Measurements from ENCODE around the gene GMEB2.
"Not testable (repeated sequence)": the region's sequence is repeated elsewhere in the genome, so short reads cannot be mapped to it uniquely, and the experiment has no call there.

GMEB2 gene

DNA sequence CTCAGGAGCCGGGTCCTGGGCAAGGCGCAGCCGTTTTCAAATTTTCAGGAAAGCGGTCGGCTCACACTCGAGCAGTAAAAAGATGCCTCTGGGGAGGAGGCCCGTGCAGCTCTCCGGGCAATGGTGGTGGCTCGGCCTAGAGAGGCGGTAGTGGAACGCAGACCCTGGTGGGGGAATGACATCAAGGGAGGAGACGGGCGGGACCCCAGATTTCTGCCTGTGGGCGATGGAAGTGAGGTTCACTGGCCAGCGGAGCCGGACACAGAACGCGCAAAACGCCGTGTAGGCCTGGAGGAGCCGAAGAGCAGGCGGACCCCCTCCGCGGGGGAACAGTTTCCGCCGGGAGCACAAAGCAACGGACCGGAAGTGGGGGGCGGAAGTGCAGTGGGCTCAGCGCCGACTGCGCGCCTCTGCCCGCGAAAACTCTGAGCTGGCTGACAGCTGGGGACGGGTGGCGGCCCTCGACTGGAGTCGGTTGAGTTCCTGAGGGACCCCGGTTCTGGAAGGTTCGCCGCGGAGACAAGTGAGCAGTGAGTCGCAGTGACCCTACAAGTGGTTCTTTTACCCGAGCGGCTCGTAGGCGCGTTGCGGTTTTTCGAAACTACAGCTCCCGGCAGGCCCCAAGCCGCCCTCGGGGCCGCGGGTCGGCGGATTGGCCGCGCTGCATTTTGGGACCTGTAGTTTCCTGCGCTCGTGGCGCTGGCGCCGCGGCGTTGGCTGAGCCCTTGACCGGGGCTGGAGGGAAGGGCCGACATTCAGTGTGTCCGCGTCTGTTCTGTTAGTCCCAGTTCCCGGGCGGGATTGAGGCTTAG is 31.2 kb upstream of the GMEB2 start, which contains the start of gene RTEL1:
Gene RTEL1 (plus strand): TSS at position 376 of the 812 bp plus-strand sequence. CDS start 1,091 bp downstream, outside the sequence.
- in situ Hi-C loops (cut with HindIII; ENCODE audit: low sequenced_read_pairs), result no loop called here

DNA sequence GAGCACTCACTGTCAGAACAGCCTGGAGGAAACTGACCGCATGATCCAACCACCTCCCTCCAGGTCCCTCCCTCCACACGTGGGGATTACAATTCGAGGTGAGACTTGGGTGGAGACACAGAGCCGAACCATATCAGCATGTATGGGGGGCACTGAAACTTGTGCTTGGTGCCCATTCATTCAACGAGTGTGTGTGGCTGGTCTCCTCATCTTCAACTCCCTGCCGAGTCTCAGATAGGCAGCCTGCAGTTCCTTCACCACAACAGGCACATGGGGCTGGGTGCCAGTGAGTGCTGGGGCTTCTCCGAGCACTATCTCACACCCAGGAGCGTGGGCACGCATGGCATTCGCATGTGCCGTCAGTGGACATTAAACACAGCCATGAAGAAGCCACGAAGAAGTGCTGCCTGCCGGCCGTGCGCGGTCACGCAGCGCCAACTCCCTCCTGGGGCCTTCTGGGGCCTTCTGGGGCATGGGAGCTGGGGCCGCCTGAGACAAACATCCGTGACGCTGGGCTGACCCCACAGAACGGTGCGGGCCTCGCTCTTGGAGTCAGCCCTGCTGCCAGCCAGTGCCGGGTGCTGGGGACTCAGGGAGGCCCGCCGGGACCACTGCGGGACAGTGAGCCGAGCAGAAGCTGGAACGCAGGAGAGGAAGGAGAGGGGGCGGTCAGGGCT is 30.5 kb upstream of the GMEB2 start:
- in situ Hi-C loops (cut with HindIII; ENCODE audit: low sequenced_read_pairs), result no loop called here

DNA sequence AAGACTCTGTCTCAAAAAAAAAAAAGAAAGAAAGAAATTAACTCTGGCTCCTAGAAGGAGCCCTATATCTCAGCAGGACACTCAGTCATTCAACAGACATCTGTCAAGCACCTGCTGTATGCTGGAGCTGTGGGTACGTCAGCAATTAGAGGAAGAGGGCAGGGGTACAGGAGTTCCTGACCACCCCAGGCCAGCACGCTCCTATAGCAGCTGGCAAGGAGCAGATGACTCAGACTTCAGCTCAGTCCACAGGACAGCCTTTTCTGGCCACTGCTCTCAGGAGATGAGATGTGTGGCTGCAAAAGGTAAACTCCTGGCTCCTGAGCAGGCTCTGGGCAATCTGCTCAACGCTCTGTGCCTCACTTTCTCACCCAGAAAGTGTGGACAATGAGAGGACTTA is 29.6 kb upstream of the GMEB2 start:
- in situ Hi-C loops (cut with HindIII; ENCODE audit: low sequenced_read_pairs), result no loop called here

DNA sequence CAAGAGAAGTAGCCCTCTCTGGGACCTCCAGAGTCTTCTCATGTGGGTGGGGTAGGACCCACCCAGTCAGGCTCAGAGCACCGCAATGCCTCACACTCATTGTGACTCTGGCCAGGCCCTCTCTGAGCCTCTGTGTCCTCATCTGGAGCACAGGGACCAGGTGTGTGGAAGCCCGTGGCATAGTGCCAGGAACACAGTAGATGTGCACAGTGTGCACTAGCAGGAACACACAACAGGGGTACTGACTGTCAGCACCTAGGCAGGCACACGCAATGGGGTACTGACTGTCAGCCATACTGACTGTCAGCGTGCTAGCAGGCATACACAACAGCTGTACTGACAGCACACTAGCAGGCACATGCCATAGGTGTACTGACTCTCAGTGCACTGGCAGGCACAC is 28.3 kb upstream of the GMEB2 start:
- in situ Hi-C loops (cut with HindIII; ENCODE audit: low sequenced_read_pairs), result no loop called here

DNA sequence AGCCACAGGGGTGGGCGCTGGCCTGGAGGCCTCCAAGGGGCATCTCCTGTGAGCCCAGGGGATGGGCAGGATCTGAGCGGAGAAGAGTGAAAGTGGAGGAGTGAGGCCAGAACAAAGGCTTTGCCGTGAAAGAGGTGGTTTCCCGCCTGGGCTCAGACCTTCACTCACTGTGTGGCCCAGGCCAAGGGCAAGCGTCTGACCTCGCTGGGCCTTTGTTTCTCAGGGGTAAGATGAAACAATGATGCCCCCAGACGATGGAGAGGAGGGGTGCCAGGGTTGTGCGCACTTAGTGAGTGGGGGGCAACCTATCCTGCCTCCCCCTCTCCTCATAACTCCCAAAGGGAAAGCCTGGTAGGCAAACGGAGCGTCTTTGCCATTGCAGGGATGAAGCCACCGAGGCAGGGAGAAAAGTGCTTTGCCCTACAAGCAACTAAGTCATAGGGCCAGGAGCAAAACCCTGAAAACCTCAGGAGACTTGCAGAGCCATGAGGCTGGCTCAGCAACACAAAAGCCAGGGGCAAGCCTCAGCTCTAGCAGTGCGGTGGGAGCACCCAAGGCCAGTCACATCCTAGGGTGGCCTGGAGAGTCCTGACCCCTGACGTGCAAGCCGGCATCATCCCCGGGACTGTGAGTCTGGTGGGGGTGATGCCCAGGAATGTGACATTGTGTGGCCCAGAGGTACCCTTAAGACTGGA is 27.2 kb upstream of the GMEB2 start:
- in situ Hi-C loops (cut with HindIII; ENCODE audit: low sequenced_read_pairs), result no loop called here

DNA sequence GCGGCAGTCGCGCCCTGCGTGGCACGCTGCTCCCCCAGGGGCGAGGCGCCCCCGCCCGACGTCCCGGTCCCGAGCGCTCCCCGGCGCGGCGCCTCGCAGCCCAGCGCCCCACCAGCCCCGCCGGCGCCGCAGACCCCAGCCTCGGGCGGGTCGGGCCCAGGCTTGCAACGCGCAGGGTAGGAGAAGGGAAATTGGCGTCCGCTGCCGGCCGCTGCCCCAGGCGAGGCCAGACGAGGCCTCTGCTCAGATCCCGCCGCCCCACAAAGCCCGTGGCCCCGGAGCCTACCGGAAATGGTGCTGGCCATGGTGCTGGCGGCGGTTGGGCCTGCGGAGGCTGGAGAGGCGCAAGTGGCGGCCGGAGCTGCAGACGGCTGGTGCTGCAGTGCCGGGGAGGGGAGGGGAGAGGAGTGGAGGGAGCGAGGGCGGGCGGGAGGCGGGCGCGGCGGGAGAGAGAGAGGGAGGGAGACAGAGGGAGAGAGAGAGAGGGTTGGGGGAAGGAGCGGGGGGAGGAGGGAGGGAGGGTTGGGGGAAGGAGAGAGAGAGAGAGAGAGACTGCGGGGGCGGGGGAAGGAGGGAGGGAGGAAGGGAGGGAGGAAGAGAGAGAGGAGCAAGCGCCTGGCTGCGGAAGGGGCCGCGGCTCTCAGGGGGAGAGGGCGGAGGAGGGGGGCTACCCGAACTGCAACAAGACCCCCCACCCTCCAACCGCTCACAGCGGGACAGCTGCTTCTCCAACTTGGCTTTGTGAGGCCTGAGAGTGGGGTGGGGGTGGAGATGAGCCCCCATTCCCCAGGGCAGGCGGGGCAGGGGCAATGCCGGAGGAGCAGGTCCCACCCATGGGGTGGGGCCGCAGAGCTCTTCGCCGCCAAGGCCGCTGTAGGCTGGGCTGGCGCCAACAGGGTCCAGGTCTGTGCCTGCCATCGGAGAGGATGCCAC is 26.4 kb upstream of the GMEB2 start, which contains the start of gene STMN3:
Gene STMN3 (minus strand): TSS at position 384 of the 933 bp plus-strand sequence. CDS start 79 bp downstream, at position 305.
- in situ Hi-C loops (cut with HindIII; ENCODE audit: low sequenced_read_pairs), result no loop called here

DNA sequence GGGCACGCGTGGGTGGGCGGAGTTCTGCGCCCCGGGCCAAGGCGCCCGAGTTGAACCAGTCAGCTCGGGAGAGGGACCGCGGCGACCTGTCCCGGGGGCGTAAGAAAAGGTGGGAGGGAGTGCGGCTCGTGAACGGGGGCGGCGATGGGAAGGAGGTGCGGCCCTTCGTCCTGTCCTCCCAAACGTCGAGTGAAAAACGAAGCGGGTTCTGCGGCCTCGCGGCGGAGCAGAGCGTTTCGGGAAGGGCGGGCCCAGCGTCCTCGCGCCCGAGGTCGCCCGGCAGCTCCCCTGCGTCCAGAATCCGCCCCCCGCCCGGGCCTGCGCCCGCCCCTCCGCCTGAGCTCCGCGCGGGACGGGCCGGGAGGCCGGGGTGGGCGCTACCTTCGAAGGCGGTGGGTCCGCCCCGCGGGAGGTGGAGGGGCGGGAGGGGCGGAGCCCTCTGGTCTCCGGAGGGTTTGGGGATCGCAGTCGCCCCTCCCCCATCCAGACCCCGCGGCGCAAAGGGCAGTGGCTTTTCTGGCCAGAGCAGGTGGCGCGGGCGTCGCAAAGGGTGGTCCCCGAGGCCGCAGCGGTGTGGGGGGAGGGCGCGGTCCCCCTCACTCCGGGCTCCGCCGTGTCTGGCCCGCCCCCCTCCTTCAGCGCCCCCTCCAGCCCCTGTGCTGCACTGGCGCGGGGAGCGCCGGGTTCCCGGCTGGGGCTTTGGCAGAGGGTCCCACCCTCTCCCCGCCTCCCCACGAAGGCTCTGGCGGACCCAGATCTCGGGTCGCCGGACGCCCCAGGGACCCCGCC is 25.5 kb upstream of the GMEB2 start:
- in situ Hi-C loops (cut with HindIII; ENCODE audit: low sequenced_read_pairs), result no loop called here

DNA sequence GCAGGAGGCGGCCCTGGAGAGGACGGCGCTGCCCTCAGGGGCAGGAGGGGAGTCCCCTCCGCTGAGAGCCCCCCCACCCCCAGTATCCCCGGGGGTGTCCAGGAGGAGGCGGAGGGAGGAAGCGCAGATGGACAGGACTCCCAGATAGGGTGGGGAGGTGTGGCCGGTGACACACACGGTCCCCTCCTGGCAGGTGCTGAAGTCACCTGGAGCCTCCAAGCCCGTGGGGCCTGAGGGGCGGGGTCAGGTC is 25.0 kb upstream of the GMEB2 start:
- in situ Hi-C loops (cut with HindIII; ENCODE audit: low sequenced_read_pairs), result no loop called here

DNA sequence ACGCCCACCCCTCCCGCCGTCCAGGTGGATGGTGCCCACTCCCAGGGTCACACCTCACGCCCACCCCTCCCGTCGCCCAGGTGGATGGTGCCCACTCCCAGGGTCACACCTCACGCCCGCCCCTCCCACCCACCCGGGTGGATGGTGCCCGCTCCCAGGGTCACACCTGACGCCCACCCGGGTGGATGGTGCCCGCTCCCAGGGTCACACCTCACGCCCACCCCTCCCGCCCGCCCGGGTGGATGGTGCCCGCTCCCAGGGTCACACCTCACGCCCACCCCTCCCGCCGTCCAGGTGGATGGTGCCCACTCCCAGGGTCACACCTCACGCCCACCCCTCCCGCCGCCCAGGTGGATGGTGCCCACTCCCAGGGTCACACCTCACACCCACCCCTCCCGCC is 23.6 kb upstream of the GMEB2 start:
- in situ Hi-C loops (cut with HindIII; ENCODE audit: low sequenced_read_pairs), result not testable (repeated sequence)

DNA sequence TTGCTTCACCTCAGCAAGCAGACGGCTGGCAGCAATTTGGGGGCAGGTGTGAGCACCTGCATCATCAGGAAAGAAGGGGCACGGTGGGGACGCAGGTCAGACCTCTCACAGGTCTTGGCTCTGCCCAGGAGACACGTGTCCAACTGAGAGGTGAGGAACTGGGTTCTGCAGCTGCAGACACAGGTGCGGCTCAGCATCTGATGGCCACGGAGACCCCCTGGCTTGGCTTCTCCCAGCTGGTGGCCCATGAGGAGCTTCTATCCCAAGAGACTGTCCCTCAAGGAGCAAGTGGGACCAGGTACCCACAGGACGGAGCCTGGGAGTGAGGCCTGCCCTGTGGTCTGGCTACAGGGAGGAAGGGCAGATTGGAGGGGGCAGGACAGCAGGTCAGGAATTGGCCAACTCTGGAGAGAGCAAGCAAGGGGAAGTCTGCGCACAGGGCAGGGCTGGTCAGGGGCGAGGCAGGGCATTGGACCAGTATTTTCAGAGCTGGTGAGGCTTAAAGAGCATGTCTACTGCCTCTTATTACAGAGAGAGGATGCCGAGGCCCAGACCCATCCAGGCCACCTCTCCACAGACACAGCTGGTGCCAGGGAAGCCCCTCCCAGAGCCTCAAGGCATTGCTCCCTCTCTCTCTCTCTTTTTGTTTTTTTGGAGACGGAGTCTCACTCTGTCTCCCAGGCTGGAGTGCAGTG is 22.1 kb upstream of the GMEB2 start:
- in situ Hi-C loops (cut with HindIII; ENCODE audit: low sequenced_read_pairs), result no loop called here

DNA sequence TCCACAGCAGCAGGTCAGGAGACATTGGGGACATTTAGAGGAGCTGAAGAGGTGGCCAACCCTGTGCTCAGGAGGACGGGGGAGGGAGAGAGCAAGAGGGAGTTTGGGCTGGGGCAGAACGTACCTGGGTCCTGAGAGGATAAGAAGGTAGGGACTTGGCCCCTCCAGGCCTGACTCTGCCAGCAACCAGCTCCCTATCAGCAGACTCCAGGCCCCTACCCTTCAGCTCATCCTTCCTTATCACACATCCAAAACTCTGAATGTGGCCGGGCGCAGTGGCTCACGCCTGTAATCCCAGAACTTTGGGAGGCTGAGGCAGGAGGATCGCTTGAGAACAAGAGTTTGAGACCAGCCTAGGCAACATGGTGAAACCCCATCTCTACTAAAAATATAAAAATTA is 21.3 kb upstream of the GMEB2 start:
- in situ Hi-C loops (cut with HindIII; ENCODE audit: low sequenced_read_pairs), result no loop called here

DNA sequence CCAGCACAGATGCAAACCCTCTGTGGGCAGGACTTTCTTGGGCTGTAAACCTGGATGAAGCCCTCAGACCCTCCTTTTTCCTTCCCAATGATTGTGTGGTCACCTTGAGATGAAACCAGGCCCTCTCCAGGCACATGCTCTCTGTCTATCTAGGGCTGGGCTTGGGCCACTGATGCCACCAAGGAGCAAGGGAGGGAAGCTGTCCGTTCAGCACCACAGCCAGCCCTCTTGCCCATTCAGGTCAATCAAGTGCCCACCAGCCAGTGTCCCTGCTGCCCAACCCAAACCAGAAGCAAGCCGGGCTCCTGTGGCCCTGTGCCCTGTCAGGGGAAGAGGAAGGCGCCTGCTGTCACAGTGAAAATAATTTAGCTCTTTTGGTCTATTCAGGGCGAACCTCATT is 18.3 kb upstream of the GMEB2 start:
- in situ Hi-C loops (cut with HindIII; ENCODE audit: low sequenced_read_pairs), result no loop called here

DNA sequence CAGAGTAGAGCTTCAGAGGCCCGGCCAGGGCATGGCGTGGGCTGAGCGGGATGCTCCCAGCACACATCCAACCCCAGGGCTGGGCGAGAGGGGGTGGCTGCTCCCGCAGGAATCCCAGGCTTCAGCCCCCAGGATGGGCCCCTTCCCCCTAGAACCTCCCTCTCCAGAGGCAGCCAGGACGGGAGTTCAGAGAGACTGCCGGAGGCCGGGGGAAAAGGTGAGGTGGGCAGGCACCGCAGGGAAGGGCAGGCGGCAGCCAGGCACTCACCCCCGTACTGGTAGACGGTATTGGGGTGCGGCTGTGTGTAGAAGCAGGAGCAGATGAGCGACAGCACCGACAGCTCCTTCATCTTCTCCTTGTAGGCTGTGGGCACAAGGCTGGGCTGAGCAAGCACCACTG is 17.0 kb upstream of the GMEB2 start:
- in situ Hi-C loops (cut with HindIII; ENCODE audit: low sequenced_read_pairs), result no loop called here

DNA sequence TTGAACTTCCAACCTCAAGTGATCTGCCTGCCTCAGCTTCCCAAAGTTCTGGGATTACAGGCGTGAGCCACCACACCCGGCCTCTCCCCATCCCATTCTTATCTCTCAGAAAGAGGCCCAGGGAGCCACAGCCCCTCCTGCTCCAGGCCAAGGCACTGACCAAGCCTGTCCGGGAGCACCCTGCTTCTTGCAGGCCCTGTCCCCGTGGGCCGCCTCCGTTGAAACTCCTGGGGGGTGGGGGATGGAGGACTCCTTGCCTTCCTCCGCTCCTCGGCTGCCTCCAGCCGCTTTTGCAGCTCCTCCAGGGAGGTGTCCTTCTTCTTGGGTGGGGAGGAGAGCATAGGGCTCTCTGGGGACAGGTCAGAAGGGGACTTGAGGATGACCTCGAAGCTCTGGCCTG is 16.6 kb upstream of the GMEB2 start:
- in situ Hi-C loops (cut with HindIII; ENCODE audit: low sequenced_read_pairs), result no loop called here

DNA sequence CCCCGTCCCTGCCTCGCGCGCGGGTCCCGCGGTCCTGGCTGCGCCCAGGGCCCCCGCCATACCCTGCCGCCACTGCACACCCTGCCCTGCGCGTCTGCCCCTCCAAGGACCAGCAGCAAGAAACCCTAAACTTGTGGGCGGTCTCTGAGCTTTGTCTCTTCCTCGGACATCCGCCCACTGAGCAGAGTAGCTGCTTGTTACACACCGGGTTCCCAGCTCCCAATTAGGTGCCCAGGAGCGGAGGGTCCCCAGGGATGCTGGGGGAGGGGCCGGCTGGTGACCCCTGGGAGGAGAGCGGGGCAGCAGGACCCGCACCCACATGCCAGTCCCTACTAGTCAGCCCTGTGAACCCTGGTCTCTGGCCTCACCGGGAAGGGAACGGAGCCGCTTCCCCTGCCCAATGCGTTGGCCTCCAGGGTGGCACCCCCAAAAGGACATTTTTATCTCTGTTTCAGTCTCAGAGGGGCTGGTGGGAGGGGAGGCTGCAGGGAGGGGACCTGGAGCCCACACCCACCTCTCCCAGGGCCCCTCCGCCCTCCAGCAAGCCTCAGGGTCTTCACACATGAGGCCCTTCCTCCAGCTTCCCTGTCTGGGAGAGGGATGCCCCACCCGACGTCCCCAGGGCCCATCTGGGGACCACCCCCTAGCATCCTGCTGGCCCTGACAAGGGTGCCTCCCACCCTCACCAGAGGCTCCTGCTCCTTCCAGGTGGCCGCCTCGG is 15.8 kb upstream of the GMEB2 start:
- in situ Hi-C loops (cut with HindIII; ENCODE audit: low sequenced_read_pairs), result no loop called here

DNA sequence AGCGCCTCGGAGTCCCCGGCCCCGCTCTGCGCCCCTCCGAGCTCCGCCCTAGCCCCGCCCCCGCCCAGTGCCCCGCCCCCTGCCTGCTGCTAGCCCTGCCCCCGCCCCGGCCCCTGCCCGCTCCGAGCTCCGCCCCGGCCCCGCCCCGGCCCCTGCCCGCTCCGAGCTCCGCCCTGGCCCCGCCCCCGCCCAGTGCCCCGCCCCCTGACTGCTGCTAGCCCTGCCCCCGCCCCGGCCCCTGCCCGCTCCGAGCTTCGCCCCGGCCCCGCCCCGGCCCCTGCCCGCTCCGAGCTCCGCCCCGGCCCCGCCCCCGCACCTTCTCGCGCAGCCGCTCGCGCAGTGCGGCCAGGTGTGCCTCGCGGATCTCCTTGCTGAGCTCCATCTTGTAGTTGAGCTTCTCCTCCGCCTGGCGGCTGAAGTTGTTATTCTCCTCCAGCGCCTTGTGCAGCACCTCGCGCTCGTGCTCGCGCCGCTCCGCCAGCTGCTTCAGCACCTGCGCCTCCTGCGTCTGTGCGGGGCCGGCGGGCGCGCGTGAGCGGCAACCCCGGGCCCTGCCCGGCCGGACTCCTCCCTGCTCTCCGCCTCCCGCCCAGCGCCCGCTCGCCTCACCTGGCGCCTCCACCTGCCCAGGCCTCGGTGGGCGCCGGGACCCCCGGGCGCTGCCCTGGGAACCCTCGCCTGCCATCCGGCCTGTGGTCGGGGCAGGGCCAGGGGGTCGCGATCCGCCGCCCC is 15.1 kb upstream of the GMEB2 start:
- in situ Hi-C loops (cut with HindIII; ENCODE audit: low sequenced_read_pairs), result no loop called here

DNA sequence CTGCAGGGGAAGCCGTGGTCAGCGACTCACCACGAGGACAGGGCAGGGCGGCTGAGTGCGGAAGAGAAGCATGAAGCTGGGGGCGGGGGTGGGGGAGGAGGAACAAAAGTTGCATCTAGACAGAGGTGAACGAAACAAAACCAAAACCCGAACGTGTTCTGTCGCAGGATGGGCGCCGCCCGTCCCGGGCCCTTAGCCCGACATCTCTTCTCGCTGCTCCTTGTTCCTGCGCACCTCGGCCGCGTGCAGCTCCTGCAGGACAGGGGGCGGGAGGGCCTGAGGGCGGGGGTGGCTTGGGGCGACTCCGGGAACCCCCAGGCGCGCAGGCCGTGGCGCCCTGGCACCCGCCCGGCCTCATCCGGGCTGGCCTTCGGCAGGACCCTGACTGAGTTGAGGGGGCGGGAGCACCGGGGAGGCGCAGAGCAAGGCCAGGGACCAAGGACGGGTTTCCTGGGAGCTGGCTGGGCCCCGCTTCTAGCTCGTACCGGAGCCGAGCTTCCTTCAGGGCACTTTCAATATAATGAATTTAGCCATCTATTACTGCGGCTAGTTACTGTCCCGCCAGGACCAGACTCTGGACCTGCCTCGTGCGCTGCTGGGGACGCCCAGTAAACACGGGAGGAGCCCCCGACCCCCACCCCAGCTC is 14.4 kb upstream of the GMEB2 start:
- in situ Hi-C loops (cut with HindIII; ENCODE audit: low sequenced_read_pairs), result no loop called here

DNA sequence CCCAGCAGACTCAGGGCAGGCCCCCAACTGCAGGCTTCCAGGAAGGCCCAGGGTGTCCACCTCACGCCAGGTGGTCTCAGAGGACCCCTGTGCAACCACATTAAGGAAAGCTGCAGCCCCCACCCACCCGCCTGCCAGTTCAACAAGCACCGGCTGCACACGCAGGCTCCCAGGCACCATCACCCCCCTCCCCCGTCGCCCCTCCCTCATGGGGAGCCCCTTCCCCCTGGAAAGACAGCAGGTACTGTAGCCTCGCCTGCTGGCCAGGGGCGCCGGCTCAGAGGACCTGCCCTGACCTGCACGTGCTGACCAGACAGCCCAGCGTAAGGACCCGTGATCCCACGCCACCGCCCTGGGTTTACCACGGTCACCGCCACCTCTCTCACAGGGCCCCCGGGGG is 13.8 kb upstream of the GMEB2 start:
- in situ Hi-C loops (cut with HindIII; ENCODE audit: low sequenced_read_pairs), result not testable (repeated sequence)
